SK-N-SH (cell line): ENCODE measurements around the gene PRKAG1. TPM values are rescaled to one million over a fixed set of nuclear protein-coding genes. Genes with fewer than 3 reads are reported as not detected.

ENCODE experiments used
- CTCF ChIA-PET: fragments of 300-600, 350-600 bp; formaldehyde crosslinking; extraction: SDS; loops from one replicate; lab custom pipeline; 2021; lab: Yijun Ruan, JAX
- POLR2A ChIA-PET: fragments of 350-600 bp; sonication (Branson Sonifier 250); formaldehyde crosslinking; extraction: SDS; loops from one replicate; lab custom pipeline; 2020; ENCODE audit warnings: antibody characterized with exemption, inconsistent platforms; lab: Yijun Ruan, JAX
- DNase-seq: peaks from one replicate; pipeline ENCODE4 v3.0.0; 2012
- H2AFZ ChIP-seq: fragments of 200-600 bp; sonication (generic); 2 replicates; pipeline ENCODE4 v1.8.1; 2016; ENCODE audit warnings: antibody characterized with exemption, mild to moderate bottlenecking, low read depth
- H3F3A ChIP-seq: fragments of 200-600 bp; sonication (generic); replicated peaks from 2 replicates; pipeline ENCODE3; 2016; ENCODE audit warnings: antibody characterized with exemption, mild to moderate bottlenecking; ENCODE audit not compliant: insufficient read depth
- H3K27ac ChIP-seq, 2 experiments: fragments of 200-500 bp in 1 of 2; fragments of 200-600 bp in 1 of 2; sonication (Bioruptor generic) in 1 of 2; sonication (generic), shearing (Covaris generic) in 1 of 2; 2 replicates each; pipeline versions ENCODE4 v1.5.1 to v1.6.1; 2014 to 2016; ENCODE audit warnings: low read depth in 2 of 2, inconsistent platforms in 1 of 2, low read length in 1 of 2, mild to moderate bottlenecking in 1 of 2, mixed read lengths in 1 of 2
- H3K27me3 ChIP-seq: fragments of 200-600 bp; sonication (generic), shearing (Covaris generic); 2 replicates; pipeline ENCODE4 v1.6.1; 2016; ENCODE audit warnings: mixed run types; ENCODE audit not compliant: insufficient read depth
- H3K36me3 ChIP-seq, 2 experiments: fragments of 200-500 bp in 1 of 2; fragments of 200-600 bp in 1 of 2; sonication (Bioruptor generic) in 1 of 2; sonication (generic) in 1 of 2; replicated peaks in 1 of 2; 2 replicates each; pipeline versions ENCODE3 to v1.5.1; 2014 to 2016; ENCODE audit warnings: low read length in 1 of 2, mild to moderate bottlenecking in 1 of 2; ENCODE audit not compliant: insufficient read depth in 2 of 2, control insufficient read depth in 1 of 2
- H3K4me1 ChIP-seq, 2 experiments: fragments of 200-500 bp in 1 of 2; fragments of 200-600 bp in 1 of 2; sonication (Bioruptor generic) in 1 of 2; sonication (generic), shearing (Covaris generic) in 1 of 2; 2 replicates each; pipeline versions ENCODE4 v1.5.1 to v1.6.1; 2014 to 2016; ENCODE audit warnings: low read depth in 1 of 2, low read length in 1 of 2, mixed run types in 1 of 2; ENCODE audit not compliant: insufficient read depth in 2 of 2, control insufficient read depth in 1 of 2
- H3K4me2 ChIP-seq: fragments of 200-600 bp; sonication (generic), shearing (Covaris generic); 2 replicates; pipeline ENCODE4 v1.6.1; 2017; ENCODE audit warnings: mixed run types
- H3K4me3 ChIP-seq, 2 experiments: fragments of 200-500 bp in 1 of 2; fragments of 200-600 bp in 1 of 2; sonication (Bioruptor generic) in 1 of 2; sonication (generic), shearing (Covaris generic) in 1 of 2; 2 replicates each; pipeline versions ENCODE4 v1.5.1 to v1.8.1; 2014 to 2016; ENCODE audit warnings: low read depth in 2 of 2, inconsistent platforms in 1 of 2, low read length in 1 of 2, mild to moderate bottlenecking in 1 of 2, mixed read lengths in 1 of 2, moderate library complexity in 1 of 2
- H3K79me2 ChIP-seq: fragments of 200-600 bp; sonication (generic); 2 replicates; pipeline ENCODE4 v1.8.1; 2017; ENCODE audit warnings: mild to moderate bottlenecking; ENCODE audit not compliant: insufficient read depth
- H3K9ac ChIP-seq: fragments of 200-600 bp; sonication (generic); 2 replicates; pipeline ENCODE4 v1.6.1; 2017; ENCODE audit warnings: mixed run types
- H3K9me2 ChIP-seq: fragments of 200-600 bp; sonication (generic); 2 replicates; pipeline ENCODE4 v1.6.1; 2017; ENCODE audit warnings: mixed run types
- H3K9me3 ChIP-seq: fragments of 200-600 bp; sonication (generic); 2 replicates; pipeline ENCODE4 v1.6.1; 2017; ENCODE audit warnings: mixed run types, mild to moderate bottlenecking, moderate library complexity
- H4K20me1 ChIP-seq: fragments of 200-600 bp; sonication (generic); 2 replicates; pipeline ENCODE4 v1.6.1; 2017; ENCODE audit warnings: mild to moderate bottlenecking, mixed run types; ENCODE audit not compliant: insufficient read depth
- CHD2 ChIP-seq: fragments of 150-350 bp; IDR thresholded peaks from 2 replicates; pipeline ENCODE4 v1.6.1; 2018; ENCODE audit warnings: low read length; ENCODE audit not compliant: partially characterized antibody
- GABPA ChIP-seq: IDR thresholded peaks from 2 replicates; pipeline ENCODE4 v1.4.0; 2012; ENCODE audit warnings: low read depth, mild to moderate bottlenecking
- MEF2A ChIP-seq: IDR thresholded peaks from 2 replicates; pipeline ENCODE4 v1.4.0; 2012; ENCODE audit warnings: low read depth, borderline replicate concordance
- MXI1 ChIP-seq: IDR thresholded peaks from 2 replicates; pipeline ENCODE4 v1.6.1; 2012; ENCODE audit warnings: mild to moderate bottlenecking, low read depth, low read length, improper control_type of control experiment
- NFIC ChIP-seq: IDR thresholded peaks from 2 replicates; pipeline ENCODE4 v1.4.0; 2012; ENCODE audit warnings: borderline replicate concordance
- NRF1 ChIP-seq: IDR thresholded peaks from 2 replicates; pipeline ENCODE4 v1.6.1; 2012; ENCODE audit warnings: low read depth, mild to moderate bottlenecking, low read length
- RXRA ChIP-seq: IDR thresholded peaks from 2 replicates; pipeline ENCODE4 v1.4.0; 2012; ENCODE audit warnings: low read depth, mild to moderate bottlenecking, borderline replicate concordance
- TAF1 ChIP-seq: IDR thresholded peaks from 2 replicates; pipeline ENCODE4 v1.6.1; 2012; ENCODE audit warnings: low read depth, mild to moderate bottlenecking, low read length, moderate library complexity, borderline replicate concordance
- TCF12 ChIP-seq: IDR thresholded peaks from 2 replicates; pipeline ENCODE4 v1.4.0; 2012
- WGBS: methylation state at CpG from one replicate; pipeline ENCODE4 v1.1.6; 2017; ENCODE audit warnings: low lambda C conversion rate; 5-methylcytosine and 5-hydroxymethylcytosine counted together
- polyA plus RNA-seq, 3 experiments: library from polyadenylated mRNA; depleted of rRNA; stranded (reverse); fragments of >200 nt; gene quantifications; 2 replicates each; pipeline ENCODE4 v1.2.3, GENCODE V29; 2012
- TF ChIP-seq, protein P1 (sequence below): IDR thresholded peaks from 2 replicates; pipeline ENCODE4 v1.4.0; 2012; ENCODE audit warnings: low read depth
- TF ChIP-seq, protein P2 (sequence below): fragments of 200-600 bp; sonication (generic); IDR thresholded peaks from 2 replicates; pipeline ENCODE4 v1.6.1; 2017; ENCODE audit warnings: antibody characterized with exemption, mild to moderate bottlenecking, moderate library complexity

PRKAG1 gene
- polyA plus RNA-seq, 1 of the 3 experiments (the other 2 are of a cell fraction): 75.1 TPM

DNA sequence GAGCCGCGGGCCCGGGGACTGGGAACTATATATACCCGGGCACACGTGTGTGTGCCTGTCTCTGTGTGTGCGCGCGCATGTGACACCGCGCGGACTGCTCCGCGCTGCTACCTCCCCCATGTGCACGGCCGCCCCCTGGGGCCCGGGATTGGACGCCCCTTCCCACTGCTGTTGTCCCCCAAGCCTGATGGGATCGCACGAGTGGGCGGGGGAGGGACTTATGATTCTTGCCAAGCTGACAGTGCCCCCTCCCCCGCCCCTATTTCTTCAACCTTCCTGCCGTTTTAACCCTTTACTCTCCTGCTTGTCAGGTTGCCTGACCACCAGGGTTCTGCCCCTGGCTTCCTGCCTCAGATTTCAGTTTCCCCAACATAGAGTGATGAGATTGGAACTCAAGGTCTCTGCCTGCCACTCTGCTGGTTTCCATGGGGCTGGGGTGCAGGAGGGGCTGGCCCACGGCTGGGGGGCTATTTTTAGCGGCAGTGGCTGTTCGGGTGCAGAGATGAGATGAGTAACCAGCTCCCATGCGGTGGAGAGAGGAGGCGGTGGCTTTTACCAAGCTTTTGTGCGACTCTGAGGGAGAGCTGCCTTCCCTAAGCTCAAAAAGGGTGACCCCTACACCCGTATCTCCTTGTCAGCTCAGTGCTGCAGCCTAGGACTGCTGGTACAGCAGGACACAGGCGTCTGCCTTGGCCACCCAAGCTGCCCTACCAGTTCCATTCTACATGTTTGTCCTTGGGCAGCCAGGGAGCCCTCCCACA is 19.0 kb downstream of the PRKAG1 start, which contains the start of gene DDN:
TSS of gene DDN (minus strand) at position 5 of the 761 bp plus-strand sequence. CDS start 88 bp downstream, outside the sequence.
- CTCF ChIA-PET: interaction anchor here (1.1 to 33.0 kb wide), 11 partner anchors 13 to 205 kb away, joined by 3 to 935 read pairs (median 5); partner anchors contain the start of genes PRKAG1, WNT1 and WNT10B
- Histone ChIP-seq H3K4me1 (peaks cover 11 to 19% of the 10 kb centered on the region in 2 experiments; a peak in 3 of 4 replicates), H3K36me3 (peaks cover 16% of the 10 kb centered on the region in 2 experiments), H3K4me3 (peak within 1 kb of the TSS; percentile 17 to 35), H3K9me3 (no peaks in the 10 kb centered on the region), H3K9me2 (no peaks in the 10 kb centered on the region), H4K20me1 (no peaks in the 10 kb centered on the region), H3K27ac (peak within 1 kb of the TSS in 1 of 2 experiments; percentile 54; a peak in 1 of 4 replicates), H3K9ac (peak within 1 kb of the TSS; percentile 24; the same call in 1 of the 2 replicates), H3F3A (peaks cover 10% of the 10 kb centered on the region), H3K4me2 (peak within 1 kb of the TSS; percentile 77), H2AFZ (peak within 1 kb of the TSS; percentile 41; the same call in 1 of the 2 replicates), H3K79me2 (no peaks in the 10 kb centered on the region), H3K27me3 (no peaks in the 10 kb centered on the region)
- TF ChIP-seq GABPA: no peak
- TF ChIP-seq, protein P1, sequence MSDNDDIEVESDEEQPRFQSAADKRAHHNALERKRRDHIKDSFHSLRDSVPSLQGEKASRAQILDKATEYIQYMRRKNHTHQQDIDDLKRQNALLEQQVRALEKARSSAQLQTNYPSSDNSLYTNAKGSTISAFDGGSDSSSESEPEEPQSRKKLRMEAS: peak; percentile 30; the same call in 1 of the 2 replicates
- no peak for TF ChIP-seq RXRA
- TF ChIP-seq MEF2A: peak; percentile 47; the same call in 1 of the 2 replicates
- TF ChIP-seq CHD2: peak; percentile 12
- TF ChIP-seq, protein P2, sequence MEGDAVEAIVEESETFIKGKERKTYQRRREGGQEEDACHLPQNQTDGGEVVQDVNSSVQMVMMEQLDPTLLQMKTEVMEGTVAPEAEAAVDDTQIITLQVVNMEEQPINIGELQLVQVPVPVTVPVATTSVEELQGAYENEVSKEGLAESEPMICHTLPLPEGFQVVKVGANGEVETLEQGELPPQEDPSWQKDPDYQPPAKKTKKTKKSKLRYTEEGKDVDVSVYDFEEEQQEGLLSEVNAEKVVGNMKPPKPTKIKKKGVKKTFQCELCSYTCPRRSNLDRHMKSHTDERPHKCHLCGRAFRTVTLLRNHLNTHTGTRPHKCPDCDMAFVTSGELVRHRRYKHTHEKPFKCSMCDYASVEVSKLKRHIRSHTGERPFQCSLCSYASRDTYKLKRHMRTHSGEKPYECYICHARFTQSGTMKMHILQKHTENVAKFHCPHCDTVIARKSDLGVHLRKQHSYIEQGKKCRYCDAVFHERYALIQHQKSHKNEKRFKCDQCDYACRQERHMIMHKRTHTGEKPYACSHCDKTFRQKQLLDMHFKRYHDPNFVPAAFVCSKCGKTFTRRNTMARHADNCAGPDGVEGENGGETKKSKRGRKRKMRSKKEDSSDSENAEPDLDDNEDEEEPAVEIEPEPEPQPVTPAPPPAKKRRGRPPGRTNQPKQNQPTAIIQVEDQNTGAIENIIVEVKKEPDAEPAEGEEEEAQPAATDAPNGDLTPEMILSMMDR: peak; percentile 17; the same call in 1 of the 2 replicates
- peak; percentile 85 for TF ChIP-seq MXI1
- no peak for TF ChIP-seq NFIC
- POLR2A ChIA-PET: interaction anchor here (0.6 to 1.4 kb wide), 3 partner anchors 15 to 42 kb away, joined by 4 to 5 read pairs (median 5); partner anchors contain the start of gene ARF3
- DNase-seq: peak; percentile 86
- WGBS: 0% methylated on average over 3 of the region's 30 CpGs

DNA sequence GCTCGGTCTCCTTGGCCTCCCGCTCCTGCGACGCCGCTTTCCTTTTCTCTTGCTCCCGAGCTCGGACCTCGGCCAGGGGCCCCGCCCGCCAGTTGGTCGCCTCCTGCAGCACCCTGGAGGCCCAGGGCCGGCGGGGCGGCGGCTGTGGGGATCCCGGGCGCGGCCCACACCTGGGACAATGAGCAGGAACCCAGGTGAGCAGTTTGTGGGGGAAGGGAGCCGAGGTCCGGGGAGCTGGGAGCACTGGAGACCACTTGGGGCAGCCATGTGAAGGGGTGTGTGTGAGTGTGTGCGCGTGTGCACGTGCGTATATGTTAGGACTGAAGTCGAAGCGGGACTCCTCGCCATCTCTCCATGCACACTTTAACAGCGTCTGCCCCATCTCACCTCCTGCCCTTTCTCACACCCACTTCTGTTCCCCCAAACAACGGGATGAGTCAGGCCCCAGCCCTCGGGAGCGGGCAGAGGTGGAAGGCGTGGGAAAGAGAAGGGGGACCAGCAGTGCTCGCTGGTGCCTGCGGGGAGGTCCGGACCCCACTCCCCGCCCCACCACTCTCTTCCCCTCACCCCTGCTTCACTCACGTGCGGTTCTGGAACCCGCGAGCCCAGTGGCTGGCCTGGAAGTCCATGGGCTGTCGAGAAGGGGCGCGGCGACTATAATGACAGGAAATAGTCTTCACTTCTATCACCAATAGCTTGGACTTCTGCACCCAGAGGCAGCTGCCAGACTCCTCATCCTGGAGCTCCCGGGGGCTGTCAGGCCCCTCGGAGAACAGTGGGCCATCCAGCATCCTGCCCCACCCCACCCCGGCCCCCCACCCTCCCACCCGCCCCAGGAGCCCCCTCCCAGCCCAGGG is 19.9 kb downstream of the PRKAG1 start:
- Histone ChIP-seq H3F3A (peaks cover 10% of the 10 kb centered on the region), H3K4me1 (peaks cover 11 to 19% of the 10 kb centered on the region in 2 experiments; a peak in 3 of 4 replicates), H3K9me2 (no peaks in the 10 kb centered on the region), H3K36me3 (peaks cover 10 to 16% of the 10 kb centered on the region in 2 experiments), H3K4me3 (peak overlapping the region in 1 of 2 experiments; percentile 28; a peak in 2 of 4 replicates), H3K4me2 (peak overlapping the region; percentile 6), H3K27ac (no peak overlapping the region), H3K9me3 (no peaks in the 10 kb centered on the region), H3K79me2 (no peaks in the 10 kb centered on the region), H2AFZ (peak overlapping the region; percentile 41; the same call in 1 of the 2 replicates), H4K20me1 (no peaks in the 10 kb centered on the region), H3K27me3 (no peaks in the 10 kb centered on the region), H3K9ac (no peak overlapping the region)
- WGBS: 17% methylated on average over 12 of the region's 48 CpGs
- no peak for TF ChIP-seq TAF1
- no peak for TF ChIP-seq TCF12
- TF ChIP-seq, protein P1: peak; percentile 51; the same call in 1 of the 2 replicates
- no peak for TF ChIP-seq NRF1
- DNase-seq: peak; percentile 63
- ChIA-PET POLR2A (interaction anchor here (0.5 to 0.6 kb wide), 2 partner anchors 21 to 326 kb away, joined by 3 read pairs; no protein-coding TSS in a partner anchor), CTCF (interaction anchor here (1.0 to 33.0 kb wide), 14 partner anchors 8 to 204 kb away, joined by 3 to 935 read pairs (median 6); partner anchors contain the start of genes DDX23, PRKAG1, WNT1 and WNT10B)
